ENCODE measurements around the gene FAAH. TPM values are rescaled to one million over a fixed set of nuclear protein-coding genes. Genes with fewer than 3 reads are reported as not detected.

The FAAH gene
- total and polyA plus RNA-seq, 10 of the 15 experiments (the other 5 are each of a cell fraction or from before 2014, with no cell fraction given): 0.07 to 2.5 (median 0.64) TPM; not detected in 1

DNA sequence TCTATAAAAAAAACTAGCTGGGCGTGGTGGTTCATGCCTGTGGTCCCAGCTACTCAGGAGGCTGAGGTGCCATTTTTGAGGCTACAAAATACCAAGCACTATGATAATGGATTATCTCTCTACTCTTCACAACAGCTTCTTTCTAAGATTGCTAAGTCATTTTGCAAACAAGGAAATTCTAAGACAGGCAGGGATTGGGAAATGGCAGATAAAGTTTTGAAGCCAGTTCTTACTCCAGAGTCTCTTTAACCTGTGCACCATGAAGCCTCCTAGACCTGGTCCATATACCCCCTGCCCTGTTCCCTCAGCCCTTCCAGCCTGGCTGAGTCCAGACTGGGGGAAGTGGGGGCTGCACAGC is 56.0 kb downstream of the FAAH start:
- H3K9me3 ChIP-seq (replicated peaks; ENCODE audit: control insufficient read depth, insufficient read depth, low read length): no peaks in the 10 kb centered on the region
- no peak overlapping the region for H3K4me2 ChIP-seq (ENCODE audit: control insufficient read depth, insufficient read depth)
- H3K4me1 ChIP-seq (ENCODE audit: control insufficient read depth, insufficient read depth, low read length): no peaks in the 10 kb centered on the region
- DNase-seq (ENCODE audit: low read depth, low spot score) (no peak), FAIRE-seq (no peak), ATAC-seq (no peak)
- H3K36me3 ChIP-seq (ENCODE audit: control insufficient read depth in 2 of 2, insufficient read depth in 2 of 2, low read length in 1 of 2): no peaks in the 10 kb centered on the region
- WGBS (ENCODE audit: insufficient coverage, insufficient replicate concordance, low lambda C conversion rate, missing lambda C conversion rate): 10% methylated on average over 1 of the region's 1 CpG
- intact Hi-C loops (cut with micrococcal nuclease; ENCODE audit: unreplicated experiment) (no loop called here), in situ Hi-C loops (cut with MboI) (no loop called here)
- TF ChIP-seq, protein P1, sequence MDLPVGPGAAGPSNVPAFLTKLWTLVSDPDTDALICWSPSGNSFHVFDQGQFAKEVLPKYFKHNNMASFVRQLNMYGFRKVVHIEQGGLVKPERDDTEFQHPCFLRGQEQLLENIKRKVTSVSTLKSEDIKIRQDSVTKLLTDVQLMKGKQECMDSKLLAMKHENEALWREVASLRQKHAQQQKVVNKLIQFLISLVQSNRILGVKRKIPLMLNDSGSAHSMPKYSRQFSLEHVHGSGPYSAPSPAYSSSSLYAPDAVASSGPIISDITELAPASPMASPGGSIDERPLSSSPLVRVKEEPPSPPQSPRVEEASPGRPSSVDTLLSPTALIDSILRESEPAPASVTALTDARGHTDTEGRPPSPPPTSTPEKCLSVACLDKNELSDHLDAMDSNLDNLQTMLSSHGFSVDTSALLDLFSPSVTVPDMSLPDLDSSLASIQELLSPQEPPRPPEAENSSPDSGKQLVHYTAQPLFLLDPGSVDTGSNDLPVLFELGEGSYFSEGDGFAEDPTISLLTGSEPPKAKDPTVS (IDR thresholded peaks at IDR 0.05; ENCODE audit: low read depth, low read length): no peak
- TF ChIP-seq, protein P2, sequence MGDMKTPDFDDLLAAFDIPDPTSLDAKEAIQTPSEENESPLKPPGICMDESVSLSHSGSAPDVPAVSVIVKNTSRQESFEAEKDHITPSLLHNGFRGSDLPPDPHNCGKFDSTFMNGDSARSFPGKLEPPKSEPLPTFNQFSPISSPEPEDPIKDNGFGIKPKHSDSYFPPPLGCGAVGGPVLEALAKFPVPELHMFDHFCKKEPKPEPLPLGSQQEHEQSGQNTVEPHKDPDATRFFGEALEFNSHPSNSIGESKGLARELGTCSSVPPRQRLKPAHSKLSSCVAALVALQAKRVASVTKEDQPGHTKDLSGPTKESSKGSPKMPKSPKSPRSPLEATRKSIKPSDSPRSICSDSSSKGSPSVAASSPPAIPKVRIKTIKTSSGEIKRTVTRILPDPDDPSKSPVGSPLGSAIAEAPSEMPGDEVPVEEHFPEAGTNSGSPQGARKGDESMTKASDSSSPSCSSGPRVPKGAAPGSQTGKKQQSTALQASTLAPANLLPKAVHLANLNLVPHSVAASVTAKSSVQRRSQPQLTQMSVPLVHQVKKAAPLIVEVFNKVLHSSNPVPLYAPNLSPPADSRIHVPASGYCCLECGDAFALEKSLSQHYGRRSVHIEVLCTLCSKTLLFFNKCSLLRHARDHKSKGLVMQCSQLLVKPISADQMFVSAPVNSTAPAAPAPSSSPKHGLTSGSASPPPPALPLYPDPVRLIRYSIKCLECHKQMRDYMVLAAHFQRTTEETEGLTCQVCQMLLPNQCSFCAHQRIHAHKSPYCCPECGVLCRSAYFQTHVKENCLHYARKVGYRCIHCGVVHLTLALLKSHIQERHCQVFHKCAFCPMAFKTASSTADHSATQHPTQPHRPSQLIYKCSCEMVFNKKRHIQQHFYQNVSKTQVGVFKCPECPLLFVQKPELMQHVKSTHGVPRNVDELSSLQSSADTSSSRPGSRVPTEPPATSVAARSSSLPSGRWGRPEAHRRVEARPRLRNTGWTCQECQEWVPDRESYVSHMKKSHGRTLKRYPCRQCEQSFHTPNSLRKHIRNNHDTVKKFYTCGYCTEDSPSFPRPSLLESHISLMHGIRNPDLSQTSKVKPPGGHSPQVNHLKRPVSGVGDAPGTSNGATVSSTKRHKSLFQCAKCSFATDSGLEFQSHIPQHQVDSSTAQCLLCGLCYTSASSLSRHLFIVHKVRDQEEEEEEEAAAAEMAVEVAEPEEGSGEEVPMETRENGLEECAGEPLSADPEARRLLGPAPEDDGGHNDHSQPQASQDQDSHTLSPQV (IDR thresholded peaks at IDR 0.05): no peak
- TF ChIP-seq, protein P3, sequence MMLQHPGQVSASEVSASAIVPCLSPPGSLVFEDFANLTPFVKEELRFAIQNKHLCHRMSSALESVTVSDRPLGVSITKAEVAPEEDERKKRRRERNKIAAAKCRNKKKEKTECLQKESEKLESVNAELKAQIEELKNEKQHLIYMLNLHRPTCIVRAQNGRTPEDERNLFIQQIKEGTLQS (IDR thresholded peaks at IDR 0.05; ENCODE audit: borderline replicate concordance, extremely low read depth, low read depth, low read length): no peak
- no peak for TF ChIP-seq NFIC (IDR thresholded peaks at IDR 0.05; ENCODE audit: low read depth, low read length)
- TF ChIP-seq NFXL1 (IDR thresholded peaks at IDR 0.05; ENCODE audit: borderline replicate concordance): no peak
- no peak for TF ChIP-seq SMAD1 (IDR thresholded peaks at IDR 0.05; ENCODE audit: low read depth, partially characterized antibody)
- no peak for TF ChIP-seq CHD4 (IDR thresholded peaks at IDR 0.05)
- H3K27ac ChIP-seq (ENCODE audit: control insufficient read depth, insufficient read depth): no peak overlapping the region
- no peaks in the 10 kb centered on the region for H4K20me1 ChIP-seq (ENCODE audit: control insufficient read depth, insufficient read depth)
- BruUV-seq (replicated peaks): no TSS peak
- ChIA-PET SMC1A (ENCODE audit: uncharacterized antibody, unreplicated experiment) (interaction anchor here (0.6 to 0.7 kb wide), 2 partner anchors 26 to 221 kb away, joined by 3 read pairs; no protein-coding TSS in a partner anchor), POLR2A (no interaction called here), CTCF (interaction anchor here (0.6 to 1.8 kb wide), 8 partner anchors 8 to 631 kb away, joined by 3 to 9 read pairs (median 4); a partner anchor contains a TSS), RAD21 (ENCODE audit: unreplicated experiment) (interaction anchor here (0.6 to 1.5 kb wide), 2 partner anchors 76 to 79 kb away, joined by 3 to 8 read pairs; no protein-coding TSS in a partner anchor)
- no peak overlapping the region for H2AFZ ChIP-seq (ENCODE audit: control insufficient read depth, low read depth, low read length)
- no peak overlapping the region for H3K4me3 ChIP-seq
- H3K27me3 ChIP-seq (replicated peaks in 1 of 2; ENCODE audit: control insufficient read depth in 2 of 2, insufficient read depth in 2 of 2, low read length in 1 of 2): peaks cover 7 to 21% of the 10 kb centered on the region in 2 experiments
- no peak overlapping the region for H3K9ac ChIP-seq (ENCODE audit: control insufficient read depth, insufficient read depth, low read length)
- no peaks in the 10 kb centered on the region for H3K79me2 ChIP-seq (ENCODE audit: control insufficient read depth, insufficient read depth, low read length)
